GM12878 (cell line): ENCODE measurements around the gene PROKR1. TPM values are rescaled to one million over a fixed set of nuclear protein-coding genes. Genes with fewer than 3 reads are reported as not detected.

Experiments used
- ATAC-seq: fragments of 200-7000 bp; cut with Tn5 transposase; 3 replicates; pipeline ENCODE4 v1.9.1; 2020; ENCODE audit warnings: mild to moderate bottlenecking, moderate library complexity
- BruUV-seq: library from RNA; stranded (reverse); fragments of 400-500 nt; replicated peaks from 2 replicates; lab custom pipeline; 2021; lab: Mats Ljungman, UMichigan
- CTCF ChIA-PET: fragments of 300-600 bp; sonication (Branson Sonifier 250); formaldehyde crosslinking; extraction: SDS; loops from one replicate; lab custom pipeline; 2021; ENCODE audit warnings: inconsistent platforms; lab: Yijun Ruan, JAX
- POLR2A ChIA-PET: fragments of 350-600 bp; formaldehyde crosslinking; extraction: SDS; loops from one replicate; lab custom pipeline; 2021; ENCODE audit warnings: inconsistent platforms; lab: Charles Lee
- RAD21 ChIA-PET: fragments of 300-600 bp; sonication (Branson Sonifier 250); formaldehyde crosslinking; loops from one replicate; lab custom pipeline; 2023; ENCODE audit warnings: antibody characterized with exemption; ENCODE audit not compliant: unreplicated experiment; lab: Charles Lee
- SMC1A ChIA-PET: fragments of 300-600 bp; sonication (Branson Sonifier 250); formaldehyde crosslinking; loops from one replicate; lab custom pipeline; 2023; ENCODE audit not compliant: unreplicated experiment, uncharacterized antibody; lab: Charles Lee
- DNase-seq: peaks from one replicate; pipeline ENCODE4 v3.0.0-alpha.2; 2011; ENCODE audit warnings: low read depth, low spot score
- FAIRE-seq: peaks from 3 replicates; lab custom pipeline; 2011; peaks lifted over from hg19 to GRCh38; lab: Jason Lieb, UNC
- H2AFZ ChIP-seq: 2 replicates; pipeline ENCODE4 v1.6.0; 2011; ENCODE audit warnings: low read depth, low read length, control low read depth; ENCODE audit not compliant: control insufficient read depth
- H3K27ac ChIP-seq: 2 replicates; pipeline ENCODE4 v1.5.1; 2011; ENCODE audit warnings: control low read depth; ENCODE audit not compliant: control insufficient read depth, insufficient read depth
- H3K27me3 ChIP-seq, 2 experiments: replicated peaks in 1 of 2; 2 replicates each; pipeline versions ENCODE4 v1.6.0 to v1.6.1; 2011; ENCODE audit warnings: low read length in 1 of 2; ENCODE audit not compliant: control insufficient read depth in 2 of 2, insufficient read depth in 2 of 2
- H3K36me3 ChIP-seq, 2 experiments: 2 replicates each; pipeline ENCODE4 v1.5.1; 2011; ENCODE audit warnings: low read length in 1 of 2; ENCODE audit not compliant: control insufficient read depth in 2 of 2, insufficient read depth in 2 of 2
- H3K4me1 ChIP-seq: 2 replicates; pipeline ENCODE4 v1.6.1; 2011; ENCODE audit warnings: mild to moderate bottlenecking, low read length, moderate library complexity, mixed read lengths; ENCODE audit not compliant: control insufficient read depth, insufficient read depth
- H3K4me2 ChIP-seq: 2 replicates; pipeline ENCODE4 v1.6.0; 2011; ENCODE audit warnings: control low read depth; ENCODE audit not compliant: control insufficient read depth, insufficient read depth
- H3K4me3 ChIP-seq: fragments of 200-600 bp; sonication (generic); 2 replicates; pipeline ENCODE4 v1.5.1; 2016
- H3K79me2 ChIP-seq: 2 replicates; pipeline ENCODE4 v1.6.0; 2011; ENCODE audit warnings: low read length; ENCODE audit not compliant: control insufficient read depth, insufficient read depth
- H3K9ac ChIP-seq: 2 replicates; pipeline ENCODE4 v1.8.0; 2011; ENCODE audit warnings: low read length, control low read depth, mixed read lengths; ENCODE audit not compliant: control insufficient read depth, insufficient read depth
- H3K9me3 ChIP-seq: replicated peaks from 3 replicates; pipeline ENCODE4 v1.5.1; 2011; ENCODE audit warnings: mild to moderate bottlenecking, low read length; ENCODE audit not compliant: control insufficient read depth, insufficient read depth
- H4K20me1 ChIP-seq: 2 replicates; pipeline ENCODE4 v1.6.0; 2011; ENCODE audit not compliant: control insufficient read depth, insufficient read depth
- CHD1 ChIP-seq: IDR thresholded peaks from 2 replicates; pipeline ENCODE4 v1.6.1; 2012; ENCODE audit warnings: low read depth, low read length, improper control_type of control experiment
- KAT2A ChIP-seq: conservative IDR thresholded peaks from 2 replicates; pipeline ENCODE4 v1.6.1; 2011; ENCODE audit warnings: low read depth, low read length; ENCODE audit not compliant: control insufficient read depth
- NR2C1 ChIP-seq: fragments of 450-650 bp; IDR thresholded peaks from 2 replicates; pipeline ENCODE4 v1.6.1; 2017; ENCODE audit warnings: antibody characterized with exemption, mild to moderate bottlenecking, moderate library complexity
- PKNOX1 ChIP-seq: fragments of 450-650 bp; IDR thresholded peaks from 2 replicates; pipeline ENCODE4 v1.6.1; 2016; ENCODE audit warnings: mild to moderate bottlenecking
- STAT1 ChIP-seq: fragments of 450-650 bp; conservative IDR thresholded peaks from 2 replicates; pipeline ENCODE4 v1.6.1; 2014; ENCODE audit warnings: antibody characterized with exemption, mild to moderate bottlenecking
- YBX1 ChIP-seq: fragments of 450-650 bp; IDR thresholded peaks from 2 replicates; pipeline ENCODE4 v1.6.1; 2016; ENCODE audit warnings: antibody characterized with exemption
- in situ Hi-C: fragments of 300-500 bp; cut with MboI; formaldehyde crosslinking; loops from 9 replicates; pipeline ENCODE4 v1.14.3; 2018; ENCODE audit warnings: mixed read lengths
- intact Hi-C: fragments of 100-400 bp; cut with micrococcal nuclease; formaldehyde crosslinking; loops from one replicate; pipeline ENCODE4 v1.14.2; 2022; ENCODE audit not compliant: unreplicated experiment
- polyA plus RNA-seq, 11 experiments: library from polyadenylated mRNA; depleted of rRNA in 4 of 11; unstranded in 6 of 11; stranded (reverse) in 5 of 11; fragments of >200 nt; fragmentation: Nextera tagmentation in 4 of 11; fragmentation: Illumina TruSeq in 1 of 11; extraction: Ambion mirVana in 4 of 11; extraction: Trizol in 1 of 11; gene quantifications; 1 replicate in 1 of 11; 2 replicates in 10 of 11; pipeline versions ENCODE4 v1.2.1 to v1.2.3, GENCODE V29; 2011 to 2016; ENCODE audit warnings: inconsistent platforms in 2 of 11, missing spikeins in 2 of 11, low read depth in 1 of 11
- total RNA-seq, 4 experiments: library from RNA; depleted of rRNA in 3 of 4; stranded (reverse); fragments of >200 nt in 3 of 4; fragmentation: Illumina TruSeq in 1 of 4; extraction: Trizol in 1 of 4; gene quantifications; 2 replicates each; pipeline versions ENCODE4 v1.2.1 to v1.2.3, GENCODE V29; 2013 to 2021

The PROKR1 gene
- total and polyA plus RNA-seq, 10 of the 15 experiments (the other 5 are each of a cell fraction or from before 2014, with no cell fraction given): 0.01 to 0.02 TPM; not detected in 8

DNA sequence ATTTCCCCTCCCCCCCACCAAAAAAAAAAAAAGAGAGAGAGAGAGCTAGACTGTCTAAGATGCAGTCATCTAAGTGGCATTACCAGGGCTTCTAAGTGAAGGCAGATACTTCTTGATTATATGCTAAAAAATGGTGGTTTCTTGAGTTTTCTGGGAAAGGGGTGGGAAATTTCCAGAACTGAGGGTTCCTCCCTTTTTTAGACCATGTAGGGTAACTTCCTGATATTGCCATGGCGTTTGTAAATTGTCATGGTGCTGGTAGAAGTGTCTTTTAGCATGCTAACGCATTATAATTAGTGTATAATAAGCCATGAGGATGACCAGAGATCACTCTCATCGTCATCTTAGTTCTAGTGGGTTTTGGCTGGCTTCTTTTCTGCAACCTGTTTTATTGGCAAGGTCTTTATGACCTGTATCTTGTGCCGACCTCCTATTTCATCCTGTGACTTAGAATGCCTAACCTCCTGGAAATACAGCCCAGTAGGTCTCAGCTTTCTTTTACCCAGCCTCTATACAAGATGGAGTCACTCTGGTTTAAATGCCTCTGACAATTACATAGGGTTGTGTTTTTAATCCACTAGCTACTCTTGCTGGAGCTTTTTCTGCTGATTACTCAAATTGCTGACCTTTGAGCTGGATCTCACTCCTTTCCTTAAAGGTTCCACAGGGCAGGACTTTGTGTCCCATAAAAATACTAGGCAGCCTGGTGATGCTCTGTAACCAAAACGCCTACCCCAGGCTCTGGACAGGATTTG, 30.4 kb upstream of the PROKR1 start (continued):
- TF ChIP-seq PKNOX1 (no peak), CHD1 (no peak), NR2C1 (no peak), STAT1 (no peak)

DNA sequence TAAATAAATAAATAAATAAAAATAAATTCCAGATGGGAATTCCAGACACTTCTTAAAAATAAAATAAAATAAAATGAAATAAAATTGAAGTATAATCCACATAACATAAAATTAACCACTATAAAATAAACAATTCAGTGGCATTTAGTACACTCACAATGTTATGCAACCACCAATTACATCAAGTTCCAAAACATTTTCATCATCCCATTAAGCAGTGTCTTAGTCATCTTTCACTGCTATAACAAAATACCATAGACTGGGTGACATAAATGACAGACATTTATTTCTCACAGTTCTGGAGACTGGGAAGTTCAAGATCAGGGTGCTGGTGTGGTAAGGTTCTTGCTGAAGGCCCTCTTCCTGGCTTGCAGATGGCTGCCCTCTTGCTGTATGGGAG, 22.6 kb upstream of the PROKR1 start:
- no peak overlapping the region for H3K4me2 ChIP-seq
- H3K79me2 ChIP-seq: no peaks in the 10 kb centered on the region
- ChIA-PET POLR2A (no interaction called here), CTCF (no interaction called here), RAD21 (no interaction called here), SMC1A (interaction anchor here (0.7 kb wide), 1 partner anchor 1273 kb away, joined by 3 read pairs; no protein-coding TSS in a partner anchor)
- no peak overlapping the region for H2AFZ ChIP-seq
- ATAC-seq: no peak
- FAIRE-seq: no peak
- BruUV-seq: no TSS peak
- H3K4me1 ChIP-seq: no peaks in the 10 kb centered on the region
- H3K27ac ChIP-seq: no peak overlapping the region
- H4K20me1 ChIP-seq: no peaks in the 10 kb centered on the region
- no peaks in the 10 kb centered on the region for H3K36me3 ChIP-seq
- TF ChIP-seq YBX1 (no peak), KAT2A (no peak)
- no peak overlapping the region for H3K4me3 ChIP-seq
- in situ Hi-C loops: no loop called here
- intact Hi-C loops: no loop called here
- no peak for DNase-seq
- no peaks in the 10 kb centered on the region for H3K9me3 ChIP-seq
- H3K27me3 ChIP-seq: no peaks in the 10 kb centered on the region; a peak in 1 of 4 replicates
- H3K9ac ChIP-seq: no peak overlapping the region
